Measurements from ENCODE around the gene TRIML1.

TRIML1 gene

DNA sequence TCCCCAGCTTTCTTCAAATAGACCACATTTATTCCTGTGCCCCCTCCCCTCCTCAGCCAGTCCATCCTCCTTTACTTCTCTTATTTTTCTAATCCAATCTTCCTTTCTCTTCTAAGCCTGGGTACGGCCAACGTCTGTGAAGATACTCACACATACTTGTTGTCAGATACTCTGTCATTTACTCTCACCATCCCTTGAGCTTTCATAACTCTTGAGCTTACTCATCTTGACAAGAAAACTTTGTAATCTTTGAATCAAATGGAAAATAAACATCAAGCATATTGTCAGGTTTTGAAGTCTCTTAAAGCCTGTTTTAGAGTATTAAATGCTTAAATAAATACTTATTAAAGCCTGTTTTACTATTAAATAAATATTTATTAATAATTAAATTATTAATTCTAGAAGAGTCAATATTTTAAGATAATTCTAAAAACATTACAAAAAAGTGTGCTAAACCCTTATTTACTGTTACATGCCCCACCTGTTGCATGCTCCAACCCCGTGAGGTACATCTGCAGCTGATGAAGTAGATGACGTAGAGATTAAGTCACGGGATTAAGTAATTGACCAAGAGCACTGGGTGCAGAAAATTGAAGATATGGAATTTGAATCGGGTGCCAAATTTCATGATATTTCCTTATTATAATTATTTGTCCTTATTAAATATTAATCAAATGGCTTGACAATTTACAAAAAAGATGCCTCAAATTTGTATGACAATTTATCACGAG lies 28.3 kb upstream of the TRIML1 start:
- no peak overlapping the region for H3K27ac ChIP-seq
- TF ChIP-seq ZFX (IDR thresholded peaks at IDR 0.05; ENCODE audit: borderline replicate concordance) (no peak), CTCF (IDR thresholded peaks at IDR 0.05) (no peak)

- TF ChIP-seq ZFX (IDR thresholded peaks at IDR 0.05; ENCODE audit: borderline replicate concordance) (no peak), CTCF (IDR thresholded peaks at IDR 0.05) (no peak)
- no peak overlapping the region for H3K27ac ChIP-seq
Measured at GRCh38 chr4:188111955-188112354, 27.3 kb upstream of the TRIML1 start.

DNA sequence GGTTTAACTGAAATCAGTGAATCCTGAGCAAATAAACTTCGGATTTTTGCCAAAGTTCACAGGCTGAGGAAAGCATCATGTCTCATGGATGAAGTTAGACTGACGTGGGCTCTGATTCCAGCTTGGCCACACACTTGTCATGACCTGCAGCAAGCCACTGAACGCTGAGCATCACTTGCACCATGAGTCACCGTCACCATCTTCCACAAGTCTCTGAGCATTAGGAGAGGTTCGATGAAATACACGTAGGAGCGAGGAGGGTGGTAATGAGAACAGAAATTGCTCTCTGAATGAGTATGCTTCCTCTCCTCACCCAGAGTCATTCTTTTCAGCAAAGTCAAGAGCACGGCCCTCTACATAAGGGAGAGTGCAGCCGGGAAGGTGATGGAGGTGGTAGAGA lies 26.1 kb upstream of the TRIML1 start:
- TF ChIP-seq CTCF (IDR thresholded peaks at IDR 0.05) (no peak), ZFX (IDR thresholded peaks at IDR 0.05; ENCODE audit: borderline replicate concordance) (no peak)
- no peak overlapping the region for H3K27ac ChIP-seq

GRCh38 chr4:188117631-188118324 lies 21.5 kb upstream of the TRIML1 start:
- H3K27ac ChIP-seq = no peak overlapping the region
- TF ChIP-seq CTCF (IDR thresholded peaks at IDR 0.05) (no peak), ZFX (IDR thresholded peaks at IDR 0.05; ENCODE audit: borderline replicate concordance) (no peak)

DNA sequence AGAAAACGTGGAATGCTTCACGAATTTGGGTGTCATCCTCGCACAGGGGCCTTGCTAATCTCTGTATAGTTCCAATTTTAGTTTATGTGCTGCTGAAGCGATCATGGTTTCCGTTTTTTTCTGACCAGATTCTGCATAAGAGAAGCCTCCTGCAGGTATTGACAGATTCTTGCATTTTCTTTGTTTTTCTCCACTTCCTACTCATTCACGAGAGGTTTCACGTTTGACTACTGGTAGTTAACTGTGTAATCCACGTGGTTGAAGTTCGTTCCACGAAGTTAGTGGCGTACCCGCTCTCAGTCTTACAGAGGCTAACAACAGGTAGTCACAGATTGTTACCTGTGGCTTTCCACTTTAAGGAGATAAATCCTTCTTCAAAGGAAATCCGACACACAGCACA lies 17.7 kb upstream of the TRIML1 start:
- H3K27ac ChIP-seq = no peak overlapping the region
- TF ChIP-seq ZFX (IDR thresholded peaks at IDR 0.05; ENCODE audit: borderline replicate concordance) (no peak), CTCF (IDR thresholded peaks at IDR 0.05) (no peak)

- no peak overlapping the region for H3K27ac ChIP-seq
- no peak for TF ChIP-seq ZFX (IDR thresholded peaks at IDR 0.05; ENCODE audit: borderline replicate concordance)
- no peak for TF ChIP-seq CTCF (IDR thresholded peaks at IDR 0.05)
Measured at GRCh38 chr4:188127214-188127874, 11.9 kb upstream of the TRIML1 start.

DNA sequence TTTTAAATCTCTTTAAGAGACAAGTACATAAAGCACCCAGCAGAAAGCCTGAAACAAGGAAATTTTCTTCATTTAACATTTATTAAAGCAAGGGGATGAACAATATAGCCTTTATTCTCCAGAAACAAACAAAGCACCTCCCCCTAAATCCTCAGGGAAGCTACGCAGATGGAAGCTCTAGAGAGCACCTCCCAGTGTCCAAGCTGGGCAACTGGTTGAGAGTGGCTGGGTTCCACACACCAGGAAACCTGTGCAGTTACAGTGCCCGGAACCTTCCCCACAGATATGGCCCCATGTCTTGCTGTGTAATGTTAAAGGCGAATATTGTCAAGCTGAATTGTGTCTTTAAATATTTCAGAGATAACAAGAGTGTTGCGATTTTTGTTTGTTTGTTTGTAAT lies 8.9 kb upstream of the TRIML1 start:
- H3K27ac ChIP-seq = no peak overlapping the region
- TF ChIP-seq CTCF (IDR thresholded peaks at IDR 0.05) (0 out of 2 replicates have a peak, but pooled peaks have one; percentile 4), ZFX (IDR thresholded peaks at IDR 0.05; ENCODE audit: borderline replicate concordance) (no peak)

Data from 22Rv1 (cell line).